ENCODE measurements around the gene ZSCAN30. TPM values are rescaled to one million over a fixed set of nuclear protein-coding genes. Genes with fewer than 3 reads are reported as not detected.
"Not testable (repeated sequence)": the region's sequence is repeated elsewhere in the genome, so short reads cannot be mapped to it uniquely, and the experiment has no call there.

The ZSCAN30 gene
- total and polyA plus RNA-seq, 10 of the 15 experiments (the other 5 are each of a cell fraction or from before 2014, with no cell fraction given) = 2.7 to 15.7 (median 11.2) TPM

GRCh38 chr18:35220424-35220823, 69.6 kb downstream of the ZSCAN30 start:
- no peak overlapping the region for H2AFZ ChIP-seq (ENCODE audit: control insufficient read depth, low read depth, low read length)
- CTCF ChIA-PET = no interaction called here
- no peaks in the 10 kb centered on the region for H3K36me3 ChIP-seq (ENCODE audit: control insufficient read depth in 2 of 2, insufficient read depth in 2 of 2, low read length in 1 of 2)
- H3K4me3 ChIP-seq = no peak overlapping the region
- no peaks in the 10 kb centered on the region for H3K27me3 ChIP-seq (replicated peaks in 1 of 2; ENCODE audit: control insufficient read depth in 2 of 2, insufficient read depth in 2 of 2, low read length in 1 of 2)
- FAIRE-seq (no peak), DNase-seq (ENCODE audit: low read depth, low spot score) (no peak), ATAC-seq (no peak)
- SMC1A ChIA-PET (ENCODE audit: uncharacterized antibody, unreplicated experiment) = no interaction called here
- intact Hi-C loops (cut with micrococcal nuclease; ENCODE audit: unreplicated experiment) (no loop called here), in situ Hi-C loops (cut with MboI) (no loop called here)
- BruUV-seq (replicated peaks) = no TSS peak
- POLR2A ChIA-PET = no interaction called here
- no peaks in the 10 kb centered on the region for H3K4me1 ChIP-seq (ENCODE audit: control insufficient read depth, insufficient read depth, low read length)
- RAD21 ChIA-PET (ENCODE audit: unreplicated experiment) = no interaction called here
- 62% methylated on average over 6 of the region's 6 CpGs for WGBS (ENCODE audit: insufficient coverage, insufficient replicate concordance, low lambda C conversion rate, missing lambda C conversion rate)
- no peaks in the 10 kb centered on the region for H3K79me2 ChIP-seq (ENCODE audit: control insufficient read depth, insufficient read depth, low read length)
- TF ChIP-seq PBX3 (IDR thresholded peaks at IDR 0.05; ENCODE audit: insufficient replicate concordance, low read depth, low read length) (no peak), ZNF217 (IDR thresholded peaks at IDR 0.05) (no peak), BHLHE40 (IDR thresholded peaks at IDR 0.05; ENCODE audit: borderline replicate concordance in 1 of 2, low read depth in 2 of 2, low read length in 1 of 2) (no peak), SREBF1 (IDR thresholded peaks at IDR 0.05; ENCODE audit: low read length) (no peak), GATAD2B (conservative IDR thresholded peaks at IDR 0.05; ENCODE audit: low read depth) (no peak), MXI1 (IDR thresholded peaks at IDR 0.05; ENCODE audit: low read depth, low read length) (no peak), EED (IDR thresholded peaks at IDR 0.05; ENCODE audit: low read depth) (no peak), USF2 (IDR thresholded peaks at IDR 0.05; ENCODE audit: borderline replicate concordance, low read depth, low read length) (no peak), IRF3 (IDR thresholded peaks at IDR 0.05) (no peak), EP300 (IDR thresholded peaks at IDR 0.05; ENCODE audit: borderline replicate concordance in 1 of 2, control insufficient read depth in 1 of 2, low read depth in 2 of 2, low read length in 2 of 2) (no peak), NRF1 (conservative IDR thresholded peaks at IDR 0.05; ENCODE audit: low read depth, low read length) (no peak), CHD1 (IDR thresholded peaks at IDR 0.05; ENCODE audit: low read depth, low read length) (no peak)
- TF ChIP-seq, protein P1, sequence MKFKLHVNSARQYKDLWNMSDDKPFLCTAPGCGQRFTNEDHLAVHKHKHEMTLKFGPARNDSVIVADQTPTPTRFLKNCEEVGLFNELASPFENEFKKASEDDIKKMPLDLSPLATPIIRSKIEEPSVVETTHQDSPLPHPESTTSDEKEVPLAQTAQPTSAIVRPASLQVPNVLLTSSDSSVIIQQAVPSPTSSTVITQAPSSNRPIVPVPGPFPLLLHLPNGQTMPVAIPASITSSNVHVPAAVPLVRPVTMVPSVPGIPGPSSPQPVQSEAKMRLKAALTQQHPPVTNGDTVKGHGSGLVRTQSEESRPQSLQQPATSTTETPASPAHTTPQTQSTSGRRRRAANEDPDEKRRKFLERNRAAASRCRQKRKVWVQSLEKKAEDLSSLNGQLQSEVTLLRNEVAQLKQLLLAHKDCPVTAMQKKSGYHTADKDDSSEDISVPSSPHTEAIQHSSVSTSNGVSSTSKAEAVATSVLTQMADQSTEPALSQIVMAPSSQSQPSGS (IDR thresholded peaks at IDR 0.05; ENCODE audit: low read length) = no peak
- H3K9ac ChIP-seq (ENCODE audit: control insufficient read depth, insufficient read depth, low read length) = no peak overlapping the region
- no peaks in the 10 kb centered on the region for H4K20me1 ChIP-seq (ENCODE audit: control insufficient read depth, insufficient read depth)
- H3K4me2 ChIP-seq (ENCODE audit: control insufficient read depth, insufficient read depth) = no peak overlapping the region
- H3K9me3 ChIP-seq (replicated peaks; ENCODE audit: control insufficient read depth, insufficient read depth, low read length) = no peaks in the 10 kb centered on the region
- H3K27ac ChIP-seq (ENCODE audit: control insufficient read depth, insufficient read depth) = no peak overlapping the region

DNA sequence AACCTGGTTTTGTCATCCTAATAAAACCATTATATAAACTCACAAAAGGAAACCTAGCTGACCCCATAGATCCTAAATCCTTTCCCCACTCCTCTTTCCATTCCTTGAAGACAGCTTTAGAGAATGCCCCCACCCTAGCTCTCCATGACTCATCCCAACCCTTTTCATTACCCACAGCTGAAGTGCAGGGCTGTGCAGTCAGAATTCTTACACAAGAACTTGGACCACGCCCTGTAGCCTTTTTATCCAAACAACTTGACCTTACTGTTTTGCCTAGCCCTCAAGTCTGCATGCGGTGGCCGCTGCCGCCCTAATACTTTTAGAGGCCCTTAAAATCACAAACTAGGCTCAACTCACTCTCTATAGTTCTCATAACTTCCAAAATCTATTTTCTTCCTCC, 70.7 kb downstream of the ZSCAN30 start:
- H3K9me3 ChIP-seq (replicated peaks; ENCODE audit: control insufficient read depth, insufficient read depth, low read length); H4K20me1 ChIP-seq (ENCODE audit: control insufficient read depth, insufficient read depth); H3K36me3 ChIP-seq (ENCODE audit: control insufficient read depth in 2 of 2, insufficient read depth in 2 of 2, low read length in 1 of 2); DNase-seq (ENCODE audit: low read depth, low spot score); H3K79me2 ChIP-seq (ENCODE audit: control insufficient read depth, insufficient read depth, low read length); H3K27me3 ChIP-seq (replicated peaks in 1 of 2; ENCODE audit: control insufficient read depth in 2 of 2, insufficient read depth in 2 of 2, low read length in 1 of 2); H3K27ac ChIP-seq (ENCODE audit: control insufficient read depth, insufficient read depth); intact Hi-C loops (cut with micrococcal nuclease; ENCODE audit: unreplicated experiment); FAIRE-seq; ATAC-seq; H3K4me2 ChIP-seq (ENCODE audit: control insufficient read depth, insufficient read depth); H3K4me3 ChIP-seq; in situ Hi-C loops (cut with MboI); POLR2A ChIA-PET; RAD21 ChIA-PET (ENCODE audit: unreplicated experiment); H3K9ac ChIP-seq (ENCODE audit: control insufficient read depth, insufficient read depth, low read length); BruUV-seq (replicated peaks); H3K4me1 ChIP-seq (ENCODE audit: control insufficient read depth, insufficient read depth, low read length); CTCF ChIA-PET; H2AFZ ChIP-seq (ENCODE audit: control insufficient read depth, low read depth, low read length): not testable (repeated sequence)
- WGBS (ENCODE audit: insufficient coverage, insufficient replicate concordance, low lambda C conversion rate, missing lambda C conversion rate) = 73% methylated on average over 4 of the region's 4 CpGs
- SMC1A ChIA-PET (ENCODE audit: uncharacterized antibody, unreplicated experiment) = interaction anchor here (0.7 kb wide), 1 partner anchor 66 kb away, joined by 3 read pairs; no protein-coding TSS in a partner anchor

Data from GM12878 (cell line).